CD4-positive, alpha-beta T cell treated with Interleukin-12 subunit alpha and Interleukin-12 subunit beta, for 1 hour (primary cell): ENCODE measurements around the gene GCK.

Source experiments
- DNase-seq: peaks from one replicate; pipeline ENCODE4 v3.0.0-alpha.2; 2020

The GCK gene

GRCh38 chr7:44222074-44222473, 32.8 kb upstream of the GCK start:
- DNase-seq, result no peak

DNA sequence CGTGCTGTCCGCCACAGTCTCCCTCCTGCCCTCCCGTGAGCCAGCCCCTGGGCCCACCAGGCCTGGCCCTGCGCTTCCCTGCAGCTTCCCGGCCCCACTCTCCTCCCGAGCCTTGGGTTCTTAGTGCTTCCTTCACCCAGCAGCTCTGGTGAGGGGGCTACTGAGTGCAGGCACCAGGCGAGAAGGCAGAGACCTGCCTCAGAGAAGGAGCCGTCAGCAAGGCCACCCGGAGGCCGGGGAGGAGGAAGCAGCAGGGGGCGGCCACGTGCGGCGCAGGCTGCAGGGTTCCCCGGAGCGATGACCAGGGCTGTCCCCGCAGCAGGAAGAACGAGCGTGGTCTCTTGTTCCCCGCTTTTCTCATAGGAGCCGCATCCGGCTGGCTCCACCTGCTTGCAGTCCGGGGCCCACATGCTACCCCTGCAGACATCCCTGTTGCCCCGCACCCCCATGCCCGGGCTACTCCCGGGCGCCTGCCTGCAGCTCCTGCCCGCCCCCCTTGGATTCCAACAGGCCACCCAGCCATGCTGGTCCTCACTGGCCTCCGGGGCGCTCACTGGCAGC, 32.1 kb upstream of the GCK start:
- DNase-seq, result no peak

DNA sequence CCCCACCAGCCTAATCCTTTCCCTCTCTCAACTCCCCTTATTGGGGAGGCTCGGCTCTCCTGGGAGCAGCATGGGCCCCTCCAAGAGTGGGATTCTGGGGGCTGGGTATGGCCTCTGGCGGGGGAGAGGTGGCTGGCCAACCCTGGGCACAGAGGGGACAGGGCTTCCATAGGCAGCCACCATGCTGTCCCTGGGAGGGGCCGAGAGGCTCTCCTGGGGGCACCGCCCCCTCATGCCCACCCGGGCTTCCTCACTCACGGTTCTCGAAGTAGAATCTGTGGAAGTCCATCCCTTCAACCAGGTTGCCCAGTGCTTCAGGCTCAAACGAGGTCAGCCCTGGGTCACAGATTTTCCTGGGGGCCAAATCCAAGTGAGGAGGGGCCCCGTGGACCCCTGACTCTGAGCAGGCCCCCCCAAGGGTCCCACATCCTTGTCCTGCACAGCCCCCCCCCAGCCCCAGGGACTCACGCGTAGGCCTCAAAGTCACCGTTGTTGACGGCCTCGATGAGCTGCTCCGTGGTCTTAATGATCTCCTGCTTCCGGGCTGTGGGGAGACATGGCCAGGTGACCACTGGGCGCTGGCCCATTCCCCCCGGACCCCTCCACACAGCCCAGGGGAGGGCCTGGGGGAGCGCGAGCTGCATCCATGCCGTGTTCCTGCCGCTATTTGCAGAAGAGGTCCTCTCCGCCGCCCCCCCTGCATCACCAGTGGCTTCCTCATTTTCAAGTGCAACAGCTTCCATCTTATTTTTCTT, 31.3 kb upstream of the GCK start:
- DNase-seq, result no peak

GRCh38 chr7:44220046-44220357, 30.8 kb upstream of the GCK start:
- DNase-seq, result no peak

GRCh38 chr7:44219371-44220045, 30.3 kb upstream of the GCK start:
- no peak for DNase-seq

- DNase-seq, result no peak
Observed at GRCh38 chr7:44218418-44219201, 29.4 kb upstream of the GCK start.

- DNase-seq, result no peak
Observed at GRCh38 chr7:44217852-44218402, 28.7 kb upstream of the GCK start.

DNA sequence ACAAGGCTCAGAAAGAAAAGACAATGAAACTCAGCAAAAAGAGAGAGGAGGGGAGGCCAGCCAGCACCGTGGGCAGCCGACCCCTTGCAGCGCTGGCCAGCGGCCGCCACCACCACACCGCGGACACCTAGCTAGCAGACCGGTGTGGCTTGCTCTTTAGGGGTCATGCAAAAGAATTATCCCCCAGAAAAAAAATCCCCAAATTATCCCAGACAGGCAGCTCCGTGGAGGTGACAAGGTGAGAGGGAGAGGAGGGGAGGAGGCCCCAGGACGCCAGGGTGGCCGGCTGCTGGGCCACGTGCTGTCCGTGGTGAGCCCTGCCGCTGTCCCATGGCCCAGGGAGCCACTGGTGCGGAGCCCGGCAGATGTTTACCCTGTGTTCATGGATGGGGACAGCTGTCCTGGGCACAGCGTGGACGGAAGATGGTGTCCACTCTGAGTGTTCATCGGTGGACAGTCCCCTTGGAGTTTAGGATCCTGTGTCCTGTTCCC, 28.0 kb upstream of the GCK start:
- DNase-seq, result no peak

DNA sequence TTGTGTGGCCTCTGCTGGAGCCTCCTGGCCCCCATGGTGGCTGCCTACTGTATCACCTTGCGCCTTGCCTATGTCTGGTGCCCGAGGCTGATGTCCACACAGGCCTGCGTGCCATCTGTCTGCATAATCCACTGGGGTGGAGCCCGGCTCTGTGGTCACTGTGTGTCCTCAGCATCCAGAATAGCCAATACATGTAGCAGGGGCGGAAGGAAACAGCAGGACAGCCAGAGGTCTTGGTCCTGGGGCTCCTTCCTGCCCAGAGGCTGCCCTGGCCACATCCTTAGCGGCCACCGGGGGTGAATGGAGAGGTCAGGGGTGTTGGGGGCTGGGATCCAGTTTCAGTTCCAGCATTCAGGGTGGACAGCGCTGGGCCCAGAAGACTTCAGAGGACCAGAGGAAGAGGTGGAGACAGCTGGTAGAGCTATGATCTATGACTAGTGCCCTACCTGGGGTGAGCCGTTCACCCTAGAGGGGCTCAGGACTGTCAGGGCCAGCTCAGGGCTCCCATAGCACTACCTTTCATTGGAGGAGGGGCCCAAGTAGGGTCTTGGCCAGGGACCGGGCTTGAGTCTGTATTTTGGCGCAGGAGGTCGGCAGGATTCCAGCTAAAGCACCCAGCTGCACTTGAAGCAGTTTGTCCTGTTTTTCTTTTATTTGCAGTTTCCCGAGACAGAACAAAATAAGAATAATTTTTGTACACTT, 27.4 kb upstream of the GCK start:
- DNase-seq, result no peak

- DNase-seq, result no peak
Observed at GRCh38 chr7:44216019-44216418, 26.8 kb upstream of the GCK start.

GRCh38 chr7:44215531-44215930, 26.3 kb upstream of the GCK start:
- DNase-seq, result no peak

- DNase-seq, result no peak
Observed at GRCh38 chr7:44213877-44214388, 24.7 kb upstream of the GCK start.

DNA sequence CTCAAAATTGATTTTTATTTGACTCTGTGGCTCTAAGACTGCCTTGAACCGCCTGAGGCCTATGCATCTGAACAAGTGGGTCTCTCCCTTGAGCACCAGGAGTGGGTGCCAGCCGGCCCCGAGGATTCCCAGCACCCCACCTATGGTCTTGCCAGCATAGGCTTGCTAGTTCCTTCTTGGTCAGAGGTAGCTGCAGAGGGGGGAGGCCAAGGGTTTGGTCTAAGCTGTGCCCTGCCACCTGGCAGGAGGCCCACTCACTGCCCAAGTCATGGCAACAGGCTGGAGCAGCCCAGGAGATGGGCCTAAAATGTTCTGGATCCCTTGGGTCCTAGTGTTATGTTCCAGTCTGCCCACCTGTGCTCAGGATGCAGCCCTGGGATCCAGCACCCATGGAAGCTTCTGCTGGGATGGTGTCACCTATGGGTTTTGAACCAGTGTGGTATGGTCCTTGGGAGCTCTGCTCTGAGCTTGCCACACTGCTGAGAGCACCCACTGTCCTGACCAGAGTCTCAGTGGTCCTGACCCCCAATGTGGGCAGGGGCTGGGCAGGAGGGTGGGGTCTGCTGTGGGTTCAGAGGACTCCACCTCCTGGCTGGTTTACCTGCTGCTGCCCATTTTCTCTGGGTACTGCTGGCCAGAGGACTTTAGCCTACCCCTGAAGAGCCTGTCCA, 24.1 kb upstream of the GCK start:
- DNase-seq, result no peak

GRCh38 chr7:44212581-44213184, 23.4 kb upstream of the GCK start:
- no peak for DNase-seq

DNA sequence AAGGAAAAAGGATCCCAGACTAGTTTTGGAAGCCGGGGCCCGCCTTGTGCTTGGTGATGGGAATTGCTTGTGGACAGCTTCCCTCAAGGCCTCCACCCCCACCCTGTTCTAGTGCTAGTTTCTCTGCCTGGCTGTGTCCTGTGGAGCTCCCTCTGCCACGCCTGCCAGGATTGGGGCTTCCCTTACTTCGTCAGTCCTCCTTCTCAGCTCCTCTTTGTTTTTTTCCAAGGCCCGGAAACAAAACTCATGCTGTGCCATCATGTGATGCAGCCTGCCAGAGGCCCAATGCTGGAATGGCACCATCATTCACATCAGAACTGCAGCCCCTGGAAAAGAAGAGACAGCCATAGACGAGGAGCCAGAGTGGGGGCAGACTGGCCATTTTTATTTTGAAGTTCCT, 22.8 kb upstream of the GCK start:
- no peak for DNase-seq

DNA sequence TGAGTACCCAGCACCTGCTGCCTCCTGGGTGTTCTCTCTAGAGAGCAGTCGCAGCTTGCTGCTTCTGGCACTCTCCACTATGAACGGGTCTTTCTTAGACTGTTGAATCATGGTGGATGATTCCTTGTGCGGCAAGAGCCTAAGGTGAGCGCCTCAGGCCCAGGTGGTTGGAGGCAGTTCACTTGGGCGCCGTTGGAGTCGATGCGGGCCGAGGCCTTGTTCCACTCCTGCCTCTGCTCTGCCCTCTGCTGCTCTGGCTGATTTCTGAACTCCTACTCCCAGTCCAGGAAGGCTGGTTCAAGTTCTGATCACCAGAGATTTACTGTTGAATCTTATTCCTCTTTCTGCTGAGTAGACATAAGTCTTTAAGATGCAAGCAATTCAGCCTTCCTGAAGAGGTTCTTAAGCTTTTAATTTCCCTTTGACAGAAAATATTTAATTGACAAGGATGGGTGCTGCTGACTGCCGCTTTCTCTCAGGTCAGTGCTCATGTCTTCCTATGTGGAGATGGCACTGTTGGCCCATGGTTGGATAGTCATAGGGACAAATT, 22.0 kb upstream of the GCK start:
- DNase-seq, result no peak

GRCh38 chr7:44210107-44210506, 20.9 kb upstream of the GCK start:
- no peak for DNase-seq

DNA sequence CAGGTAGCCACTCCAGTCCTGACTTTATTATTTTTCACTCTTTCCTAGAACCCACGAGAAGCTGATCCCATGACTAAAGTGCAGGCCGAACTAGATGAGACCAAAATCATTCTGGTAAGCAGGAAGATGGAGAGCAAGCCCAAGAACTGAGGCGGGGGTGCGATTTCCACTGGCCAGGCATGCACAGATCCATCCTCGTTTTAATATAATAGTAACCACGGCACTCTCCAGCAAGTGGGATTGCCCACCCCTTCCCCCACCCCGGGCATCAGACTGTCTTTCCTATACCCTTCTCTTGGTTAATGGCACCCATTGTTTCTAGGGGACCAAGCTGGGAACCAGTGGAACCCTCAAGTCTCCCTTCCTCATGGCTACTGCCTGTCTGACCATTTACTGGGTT, 18.8 kb upstream of the GCK start:
- DNase-seq, result no peak

- no peak for DNase-seq
Observed at GRCh38 chr7:44206008-44206407, 16.8 kb upstream of the GCK start.

DNA sequence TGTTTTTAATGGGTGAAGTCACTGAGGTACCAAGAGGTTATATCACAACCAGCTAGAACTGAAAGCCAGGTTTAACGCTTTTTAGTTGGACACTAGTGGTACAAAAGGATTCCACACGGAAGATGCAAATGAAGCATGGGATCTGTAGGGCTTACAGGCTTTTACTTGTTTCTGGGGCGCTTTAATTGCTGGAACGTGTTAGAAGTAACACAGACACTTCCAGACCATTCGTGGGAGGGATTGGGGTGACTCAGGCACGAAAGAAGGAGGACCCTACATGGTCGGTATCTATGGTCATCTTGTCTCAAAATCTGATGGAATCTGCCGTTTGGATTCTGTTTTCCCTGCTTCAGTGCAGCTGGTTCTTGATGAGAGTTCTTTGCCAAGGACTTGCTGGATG, 12.6 kb upstream of the GCK start:
- DNase-seq, result no peak
